ENCODE measurements around the gene VSIG8. TPM values are rescaled to one million over a fixed set of nuclear protein-coding genes. Genes with fewer than 3 reads are reported as not detected.

The VSIG8 gene
- total RNA-seq, 1 donor from 2014 or later, result not detected

DNA sequence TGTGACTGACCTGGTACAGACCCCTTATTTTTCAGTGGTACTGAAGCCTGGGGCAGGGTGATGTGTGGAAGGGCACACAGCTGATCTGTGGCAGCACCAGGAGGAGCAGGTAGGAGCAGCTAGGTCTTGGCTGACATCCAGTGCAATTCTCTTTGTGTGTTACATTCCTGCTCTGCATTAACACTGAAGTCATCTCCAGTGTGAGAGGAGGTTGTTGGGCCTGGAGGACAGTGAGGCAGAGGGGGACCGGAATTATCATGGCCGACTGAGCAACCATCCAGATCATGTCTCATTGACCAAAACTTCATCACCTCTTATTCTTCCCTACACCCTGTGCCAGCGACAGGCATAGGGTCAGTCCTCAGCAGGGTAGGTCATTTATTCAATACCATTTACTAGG lies 34.3 kb downstream of the VSIG8 start:
- Mint-ChIP-seq H3K27me3 (peaks cover 46% of the 10 kb centered on the region), H3K9me3 (no peaks in the 10 kb centered on the region), H3K4me3 (no peak overlapping the region), H3K27ac (no peak overlapping the region), H3K36me3 (no peaks in the 10 kb centered on the region), H3K4me1 (ENCODE audit: unreplicated experiment) (peaks cover 9% of the 10 kb centered on the region)
- TF ChIP-seq, protein P1, sequence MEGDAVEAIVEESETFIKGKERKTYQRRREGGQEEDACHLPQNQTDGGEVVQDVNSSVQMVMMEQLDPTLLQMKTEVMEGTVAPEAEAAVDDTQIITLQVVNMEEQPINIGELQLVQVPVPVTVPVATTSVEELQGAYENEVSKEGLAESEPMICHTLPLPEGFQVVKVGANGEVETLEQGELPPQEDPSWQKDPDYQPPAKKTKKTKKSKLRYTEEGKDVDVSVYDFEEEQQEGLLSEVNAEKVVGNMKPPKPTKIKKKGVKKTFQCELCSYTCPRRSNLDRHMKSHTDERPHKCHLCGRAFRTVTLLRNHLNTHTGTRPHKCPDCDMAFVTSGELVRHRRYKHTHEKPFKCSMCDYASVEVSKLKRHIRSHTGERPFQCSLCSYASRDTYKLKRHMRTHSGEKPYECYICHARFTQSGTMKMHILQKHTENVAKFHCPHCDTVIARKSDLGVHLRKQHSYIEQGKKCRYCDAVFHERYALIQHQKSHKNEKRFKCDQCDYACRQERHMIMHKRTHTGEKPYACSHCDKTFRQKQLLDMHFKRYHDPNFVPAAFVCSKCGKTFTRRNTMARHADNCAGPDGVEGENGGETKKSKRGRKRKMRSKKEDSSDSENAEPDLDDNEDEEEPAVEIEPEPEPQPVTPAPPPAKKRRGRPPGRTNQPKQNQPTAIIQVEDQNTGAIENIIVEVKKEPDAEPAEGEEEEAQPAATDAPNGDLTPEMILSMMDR (conservative IDR thresholded peaks at IDR 0.05), result no peak
- DNase-seq (ENCODE audit: extremely low spot score, unreplicated experiment), result no peak

DNA sequence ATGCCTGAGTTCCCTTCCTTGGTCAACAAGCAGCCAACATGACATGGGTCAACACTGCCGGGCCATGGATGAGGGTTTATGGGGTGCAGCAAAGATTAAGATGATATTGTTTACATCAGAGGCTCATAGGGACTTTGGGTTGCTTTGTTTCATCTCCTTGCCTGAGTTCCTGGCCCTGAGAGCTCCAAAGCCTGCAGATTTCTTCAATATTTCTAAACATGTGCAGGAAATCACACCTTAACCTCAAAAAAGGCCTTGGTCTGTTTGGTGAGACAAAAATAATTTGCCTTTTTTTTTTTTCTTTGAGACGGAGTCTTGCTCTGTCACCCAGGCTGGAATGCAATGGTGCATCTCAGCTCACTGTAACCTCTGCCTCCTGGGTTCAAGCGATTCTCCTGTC lies 34.9 kb downstream of the VSIG8 start:
- Mint-ChIP-seq H3K27me3 (peaks cover 51% of the 10 kb centered on the region), H3K27ac (no peak overlapping the region), H3K4me1 (ENCODE audit: unreplicated experiment) (peaks cover 9% of the 10 kb centered on the region)

GRCh38 chr1:159827102-159827490 lies 35.4 kb downstream of the VSIG8 start:
- Mint-ChIP-seq H3K36me3 (no peaks in the 10 kb centered on the region), H3K27ac (no peak overlapping the region), H3K27me3 (peaks cover 55% of the 10 kb centered on the region), H3K4me1 (ENCODE audit: unreplicated experiment) (peaks cover 9% of the 10 kb centered on the region), H3K9me3 (no peaks in the 10 kb centered on the region), H3K4me3 (no peak overlapping the region)
- TF ChIP-seq, protein P1 (conservative IDR thresholded peaks at IDR 0.05), result no peak
- no peak for DNase-seq (ENCODE audit: extremely low spot score, unreplicated experiment)

More for the DNA sequence above, 34.9 kb downstream of the VSIG8 start:
- Mint-ChIP-seq H3K36me3 (no peaks in the 10 kb centered on the region), H3K4me3 (no peak overlapping the region), H3K9me3 (no peaks in the 10 kb centered on the region)
- no peak for DNase-seq (ENCODE audit: extremely low spot score, unreplicated experiment)
- TF ChIP-seq, protein P1 (conservative IDR thresholded peaks at IDR 0.05), result no peak

DNA sequence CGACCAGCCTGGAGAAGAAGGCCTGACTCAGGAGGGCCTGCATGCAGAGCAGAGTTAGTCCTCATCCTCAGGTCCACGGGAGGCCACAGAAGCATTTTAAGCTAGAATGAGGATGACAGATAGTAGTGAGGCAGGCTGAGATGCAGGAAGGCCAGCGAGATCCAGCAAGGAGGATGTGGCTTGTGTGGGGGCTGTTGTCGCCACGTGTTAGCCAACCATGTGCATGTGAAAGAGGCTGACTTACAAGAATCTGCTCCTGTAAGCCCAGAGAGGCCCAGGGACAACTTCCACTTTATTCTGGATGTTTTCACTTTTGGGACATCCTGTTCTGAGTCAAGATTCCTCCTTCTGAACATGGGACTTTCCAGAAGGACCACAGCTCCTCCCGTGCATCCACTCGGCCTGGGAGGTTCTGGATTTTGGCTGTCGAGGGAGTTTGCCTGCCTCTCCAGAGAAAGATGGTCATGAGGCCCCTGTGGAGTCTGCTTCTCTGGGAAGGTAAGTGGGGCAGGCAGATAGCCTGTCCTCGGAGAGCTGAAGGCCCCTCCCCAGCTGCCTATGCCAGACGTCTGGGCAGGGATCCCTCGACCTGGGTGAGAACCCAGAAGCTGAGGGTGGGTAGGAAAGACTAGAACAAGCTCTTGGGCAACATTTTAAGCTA lies 35.9 kb downstream of the VSIG8 start, which contains the start of gene SLAMF8:
Gene SLAMF8 (plus strand): TSS at position 433 of the 661 bp plus-strand sequence. CDS start 26 bp downstream, at position 459.
- H3K4me3 Mint-ChIP-seq, result no peak within 1 kb of the TSS
- peaks cover 6% of the 10 kb centered on the region for H3K4me1 Mint-ChIP-seq (ENCODE audit: unreplicated experiment)
- H3K27ac Mint-ChIP-seq, result no peak within 1 kb of the TSS
- no peak for DNase-seq (ENCODE audit: extremely low spot score, unreplicated experiment)
- peaks cover 55% of the 10 kb centered on the region for H3K27me3 Mint-ChIP-seq
- TF ChIP-seq, protein P1 (conservative IDR thresholded peaks at IDR 0.05), result no peak
- no peaks in the 10 kb centered on the region for H3K9me3 Mint-ChIP-seq
- no peaks in the 10 kb centered on the region for H3K36me3 Mint-ChIP-seq

GRCh38 chr1:159825564-159825963 lies 36.9 kb downstream of the VSIG8 start:
- Mint-ChIP-seq H3K27ac (no peak overlapping the region), H3K4me1 (ENCODE audit: unreplicated experiment) (peaks cover 5% of the 10 kb centered on the region), H3K4me3 (no peak overlapping the region), H3K27me3 (peaks cover 47% of the 10 kb centered on the region), H3K36me3 (no peaks in the 10 kb centered on the region), H3K9me3 (no peaks in the 10 kb centered on the region)
- DNase-seq (ENCODE audit: extremely low spot score, unreplicated experiment), result no peak
- TF ChIP-seq, protein P1 (conservative IDR thresholded peaks at IDR 0.05), result no peak
